ENCODE results near the gene CXADR.
"Not testable (repeated sequence)": the region's sequence is repeated elsewhere in the genome, so short reads cannot be mapped to it uniquely, and the experiment has no call there.

Gene CXADR

GRCh38 chr21:17492415-17493168 lies 20.3 kb upstream of the CXADR start:
- H3K4me3 ChIP-seq (ENCODE audit: low read depth, low read length), result no peak overlapping the region
- no peak for TF ChIP-seq CTCF (IDR thresholded peaks at IDR 0.05; ENCODE audit: borderline replicate concordance, insufficient read depth, low read depth, low read length)

- H3K4me3 ChIP-seq (ENCODE audit: low read depth, low read length), result no peak overlapping the region
- no peak for TF ChIP-seq CTCF (IDR thresholded peaks at IDR 0.05; ENCODE audit: borderline replicate concordance, insufficient read depth, low read depth, low read length)
Measured at GRCh38 chr21:17494051-17494450, 18.8 kb upstream of the CXADR start.

- TF ChIP-seq CTCF (IDR thresholded peaks at IDR 0.05; ENCODE audit: borderline replicate concordance, insufficient read depth, low read depth, low read length), result no peak
- no peak overlapping the region for H3K4me3 ChIP-seq (ENCODE audit: low read depth, low read length)
Measured at GRCh38 chr21:17495680-17496079, 17.2 kb upstream of the CXADR start.

GRCh38 chr21:17497316-17497715 lies 15.5 kb upstream of the CXADR start:
- no peak overlapping the region for H3K4me3 ChIP-seq (ENCODE audit: low read depth, low read length)
- TF ChIP-seq CTCF (IDR thresholded peaks at IDR 0.05; ENCODE audit: borderline replicate concordance, insufficient read depth, low read depth, low read length), result no peak

- H3K4me3 ChIP-seq (ENCODE audit: low read depth, low read length), result no peak overlapping the region
- no peak for TF ChIP-seq CTCF (IDR thresholded peaks at IDR 0.05; ENCODE audit: borderline replicate concordance, insufficient read depth, low read depth, low read length)
Measured at GRCh38 chr21:17498586-17498985, 14.3 kb upstream of the CXADR start.

GRCh38 chr21:17501107-17502006 lies 11.5 kb upstream of the CXADR start:
- no peak for TF ChIP-seq CTCF (IDR thresholded peaks at IDR 0.05; ENCODE audit: borderline replicate concordance, insufficient read depth, low read depth, low read length)
- no peak overlapping the region for H3K4me3 ChIP-seq (ENCODE audit: low read depth, low read length)

GRCh38 chr21:17502985-17503384 lies 9.9 kb upstream of the CXADR start:
- H3K4me3 ChIP-seq (ENCODE audit: low read depth, low read length), result not testable (repeated sequence)

Data from GM12875 (cell line).